Inflammatory macrophage (primary cell): ENCODE data around the gene PEBP1.

Source experiments
- DNase-seq, 2 donors: peaks; one replicate each; pipeline ENCODE4 v3.0.0-alpha.2; 2020 to 2022

PEBP1 gene

DNA sequence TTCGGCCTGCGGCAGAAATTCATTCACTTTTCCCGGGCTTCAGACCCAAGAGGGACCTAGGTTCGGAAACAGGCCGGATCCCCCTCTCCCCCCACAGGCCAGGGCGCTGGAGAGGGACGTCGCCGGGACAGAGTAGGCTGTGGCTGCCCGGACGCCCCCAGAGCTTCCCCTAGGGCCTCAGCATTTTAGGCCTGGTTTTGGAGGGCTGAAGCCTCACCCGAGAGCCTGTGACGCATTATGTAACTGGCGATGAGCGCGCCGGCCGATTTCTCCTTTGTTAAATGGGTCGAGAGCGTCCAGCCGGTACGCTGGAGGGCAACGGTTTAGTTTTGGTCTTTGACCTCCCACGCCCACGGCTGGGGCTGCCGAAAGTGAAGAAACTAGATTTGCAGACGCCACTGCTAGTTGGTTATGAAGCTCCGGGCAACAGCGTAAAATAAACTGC lies 657 bp downstream of the PEBP1 start:
- DNase-seq = peak; percentile 76 to 84

GRCh38 chr12:118137148-118137678 lies 1.3 kb downstream of the PEBP1 start:
- DNase-seq = no peak

GRCh38 chr12:118140825-118141224 lies 4.9 kb downstream of the PEBP1 start:
- no peak for DNase-seq

DNA sequence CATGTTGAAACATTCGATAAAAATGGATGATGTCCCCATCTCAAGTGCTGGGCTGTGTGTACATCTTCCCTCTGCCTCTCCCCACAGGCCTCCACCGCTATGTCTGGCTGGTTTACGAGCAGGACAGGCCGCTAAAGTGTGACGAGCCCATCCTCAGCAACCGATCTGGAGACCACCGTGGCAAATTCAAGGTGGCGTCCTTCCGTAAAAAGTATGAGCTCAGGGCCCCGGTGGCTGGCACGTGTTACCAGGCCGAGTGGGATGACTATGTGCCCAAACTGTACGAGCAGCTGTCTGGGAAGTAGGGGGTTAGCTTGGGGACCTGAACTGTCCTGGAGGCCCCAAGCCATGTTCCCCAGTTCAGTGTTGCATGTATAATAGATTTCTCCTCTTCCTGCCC lies 8.6 kb downstream of the PEBP1 start:
- no peak for DNase-seq

DNA sequence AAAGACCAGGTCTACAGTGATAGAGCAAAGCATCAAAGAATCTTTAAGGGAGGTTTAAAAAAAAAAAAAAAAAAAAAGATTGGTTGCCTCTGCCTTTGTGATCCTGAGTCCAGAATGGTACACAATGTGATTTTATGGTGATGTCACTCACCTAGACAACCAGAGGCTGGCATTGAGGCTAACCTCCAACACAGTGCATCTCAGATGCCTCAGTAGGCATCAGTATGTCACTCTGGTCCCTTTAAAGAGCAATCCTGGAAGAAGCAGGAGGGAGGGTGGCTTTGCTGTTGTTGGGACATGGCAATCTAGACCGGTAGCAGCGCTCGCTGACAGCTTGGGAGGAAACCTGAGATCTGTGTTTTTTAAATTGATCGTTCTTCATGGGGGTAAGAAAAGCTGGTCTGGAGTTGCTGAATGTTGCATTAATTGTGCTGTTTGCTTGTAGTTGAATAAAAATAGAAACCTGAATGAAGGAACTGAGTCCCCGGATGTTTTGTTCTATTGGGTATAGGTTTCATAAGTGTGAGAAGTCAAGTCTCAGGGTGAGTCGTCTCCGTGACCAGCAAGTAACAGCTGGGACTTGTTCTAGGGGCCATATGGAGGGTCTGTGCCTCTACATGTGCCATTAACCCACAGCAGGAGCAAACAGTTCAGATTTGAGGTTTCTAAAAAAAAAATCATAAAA lies 9.3 kb downstream of the PEBP1 start:
- DNase-seq = no peak

- DNase-seq = no peak
These were observed 9.9 kb downstream of the PEBP1 start for GRCh38 chr12:118145798-118146156.

- no peak for DNase-seq
These were observed 12.4 kb downstream of the PEBP1 start for GRCh38 chr12:118148287-118148686.

DNA sequence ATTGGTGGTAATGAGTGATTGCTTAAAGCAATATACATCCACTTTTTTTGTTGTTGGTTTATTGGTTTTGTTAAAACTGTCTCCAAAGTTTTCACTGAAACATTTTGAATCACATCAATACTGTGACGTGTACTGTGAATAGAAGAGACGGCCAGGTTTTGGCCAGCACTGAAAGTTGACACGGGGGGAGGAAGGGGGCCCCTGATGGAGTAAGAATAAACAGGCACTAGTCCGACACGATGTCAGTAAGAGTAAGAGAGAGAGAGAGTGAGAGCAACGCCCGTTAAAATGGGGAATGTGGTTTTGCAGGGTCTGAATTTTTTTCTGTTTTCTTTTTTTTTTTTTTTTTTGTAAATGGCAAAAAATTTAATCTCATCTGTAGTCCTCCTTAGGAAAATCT lies 14.7 kb downstream of the PEBP1 start:
- DNase-seq = no peak

GRCh38 chr12:118151755-118152154 lies 15.8 kb downstream of the PEBP1 start:
- DNase-seq = no peak

GRCh38 chr12:118160536-118160935 lies 24.6 kb downstream of the PEBP1 start:
- no peak for DNase-seq

DNA sequence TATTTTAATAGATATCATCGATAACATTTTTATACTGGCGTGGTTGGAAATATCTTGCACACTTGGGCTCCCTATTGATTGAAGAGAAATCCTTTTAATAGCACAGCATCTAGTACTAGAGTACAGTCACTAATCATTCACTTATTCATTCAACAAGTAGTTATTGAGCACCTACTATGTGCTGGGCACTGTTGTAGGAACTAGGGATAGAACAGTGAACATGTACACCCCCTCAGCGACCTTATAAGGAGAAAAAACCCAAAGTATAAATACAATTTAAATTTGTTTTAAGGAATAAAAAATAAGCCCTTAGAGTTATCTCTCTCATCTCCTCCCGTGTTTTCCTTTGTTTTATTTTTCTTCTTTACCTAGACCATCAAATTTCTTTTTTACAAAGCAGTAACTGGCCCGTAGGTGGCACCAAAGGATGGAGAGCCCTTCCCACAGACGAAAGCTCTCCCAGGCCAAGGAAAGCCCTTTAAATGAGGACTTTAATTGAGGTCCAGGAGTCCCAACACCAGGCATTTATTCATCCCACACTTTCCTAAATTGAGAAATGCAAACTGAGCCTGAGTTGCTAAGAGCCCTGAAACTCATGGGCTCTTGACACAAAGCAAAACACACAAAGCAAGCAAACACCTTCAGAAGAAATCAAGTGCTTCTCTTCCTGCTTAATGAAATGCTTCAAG lies 29.0 kb downstream of the PEBP1 start:
- DNase-seq = no peak

DNA sequence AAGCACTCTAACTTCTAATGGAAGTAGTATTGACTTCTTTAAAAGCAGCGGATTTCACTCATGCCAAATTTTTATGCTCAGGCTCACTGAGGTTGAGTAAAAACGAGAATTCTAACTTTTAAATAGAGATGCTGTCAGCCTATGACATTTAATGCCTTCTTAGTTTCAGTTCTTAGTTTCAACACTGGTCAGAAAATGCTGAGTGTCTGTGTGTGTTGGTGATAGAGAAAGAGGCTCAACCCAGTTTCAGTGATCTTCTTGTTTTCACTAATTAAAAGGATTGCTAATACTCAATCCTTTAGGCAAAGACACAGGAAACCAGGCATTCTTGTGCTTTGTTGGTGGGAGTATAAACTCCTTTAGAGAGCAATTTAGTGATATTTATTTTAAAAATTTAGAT lies 31.0 kb downstream of the PEBP1 start:
- DNase-seq = no peak

DNA sequence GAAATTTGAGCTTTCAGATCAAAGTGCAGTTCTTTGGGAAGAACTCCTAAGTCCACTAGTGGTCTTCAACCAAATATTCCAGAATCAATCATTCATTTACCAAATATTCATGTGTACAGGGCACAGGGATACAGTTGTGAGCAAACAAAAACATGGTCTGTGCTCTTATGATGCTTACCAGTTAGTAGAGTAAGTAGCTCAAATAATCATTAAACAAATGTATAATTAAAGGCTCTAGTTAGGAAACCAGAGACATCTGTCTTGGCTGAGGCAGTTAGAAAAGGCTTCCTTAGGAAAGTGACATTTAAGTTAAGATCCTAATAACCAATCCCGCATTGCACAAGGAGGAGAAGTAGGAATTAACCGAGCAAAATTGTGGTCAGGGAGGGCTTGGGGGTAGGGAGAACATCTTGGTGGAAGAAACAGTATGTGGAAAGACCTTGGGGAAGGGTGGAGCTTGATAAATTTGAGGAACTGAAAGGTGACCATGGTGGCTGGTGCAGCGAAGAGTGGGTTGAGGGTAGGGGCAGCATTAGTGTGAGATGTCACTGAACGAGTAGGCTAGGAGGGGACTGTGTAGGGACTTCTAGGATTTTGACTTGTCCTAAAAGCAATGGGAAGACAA lies 40.0 kb downstream of the PEBP1 start:
- DNase-seq = peak; percentile 90 to 94

GRCh38 chr12:118183155-118183554 lies 47.2 kb downstream of the PEBP1 start:
- no peak for DNase-seq

DNA sequence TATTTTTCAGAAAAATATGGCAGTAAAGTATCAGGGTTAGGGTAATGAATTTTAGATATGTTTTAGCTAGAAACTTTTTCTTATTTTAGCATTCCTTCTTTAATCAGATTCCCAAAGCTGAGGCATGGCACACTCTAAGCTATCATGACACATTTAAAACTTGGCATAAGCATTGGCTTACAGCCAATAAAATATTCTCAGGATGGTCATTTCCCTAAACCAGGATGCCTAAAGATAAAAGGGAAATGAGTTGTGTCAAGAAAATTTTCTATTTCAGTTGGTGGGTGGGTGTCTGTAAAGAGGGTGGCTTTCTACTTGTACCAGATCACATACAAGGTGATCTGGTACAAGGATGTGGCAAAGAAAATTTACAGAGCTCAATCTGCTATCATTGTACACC lies 47.8 kb downstream of the PEBP1 start:
- DNase-seq = no peak

DNA sequence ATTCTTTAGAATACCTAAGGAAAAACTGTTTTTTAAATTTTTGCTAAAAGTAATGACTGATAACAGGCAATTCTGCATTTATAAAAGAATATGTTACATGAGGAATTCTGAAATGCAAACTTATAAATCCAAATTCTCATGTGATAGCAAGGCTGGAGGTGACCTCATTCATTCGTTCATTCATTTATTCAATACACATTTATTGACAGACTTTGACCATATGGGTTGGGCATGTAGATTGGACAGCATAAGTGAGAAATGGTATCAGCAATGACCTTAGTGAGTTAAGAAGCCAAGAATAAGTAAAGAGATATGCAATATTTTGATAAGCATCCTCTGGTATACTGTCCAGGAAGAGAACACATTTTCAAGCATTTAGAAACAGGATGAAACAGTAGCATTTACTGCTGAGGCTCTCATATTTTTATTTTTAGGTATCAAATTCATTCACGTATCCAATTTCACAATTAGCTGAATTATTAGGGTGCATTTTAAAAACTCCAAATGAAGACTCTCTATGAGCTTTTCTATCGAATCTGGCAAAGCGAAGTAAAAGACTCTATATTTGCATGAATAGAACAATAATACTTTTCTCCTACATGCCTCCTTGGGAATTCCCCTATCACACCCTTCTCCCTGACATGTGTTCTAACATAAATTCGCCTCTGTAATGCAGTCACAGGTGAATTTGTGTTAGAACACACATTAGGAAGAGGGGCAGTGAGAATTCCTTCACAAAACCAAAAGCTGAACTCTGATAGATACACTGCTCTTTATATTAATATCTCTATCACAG lies 49.9 kb downstream of the PEBP1 start:
- no peak for DNase-seq

DNA sequence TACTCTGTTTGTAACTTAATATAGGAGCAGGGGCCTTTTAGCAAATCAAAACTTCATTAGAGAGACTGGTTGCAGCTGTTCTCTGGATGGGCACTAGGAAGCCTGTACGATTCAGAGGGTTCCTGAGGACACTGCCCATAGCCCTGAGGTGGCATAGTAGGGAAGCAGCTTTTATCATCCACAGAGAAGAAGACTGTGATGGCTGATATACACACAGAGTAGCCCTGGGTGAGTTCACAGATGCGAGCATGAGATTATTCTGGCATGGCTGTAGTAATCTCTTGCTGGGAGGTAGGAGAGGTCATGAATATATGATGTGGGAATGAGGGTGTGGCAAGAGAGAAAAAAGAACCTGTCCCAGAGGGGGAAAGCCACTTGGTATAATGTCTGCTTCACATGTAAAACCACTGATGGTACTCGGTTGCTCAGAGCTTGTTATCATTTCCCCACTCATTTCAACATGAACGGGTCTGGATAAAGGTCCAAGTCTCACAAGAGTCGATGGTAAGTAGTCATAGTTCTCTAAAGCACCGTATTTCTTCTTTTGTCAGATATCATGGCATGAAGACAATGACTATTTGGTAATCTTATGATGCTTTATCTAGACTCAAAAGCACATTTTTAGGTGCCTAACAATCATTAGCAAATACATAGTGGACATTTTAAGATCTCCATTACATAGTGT lies 52.0 kb downstream of the PEBP1 start:
- DNase-seq = peak in 1 of 2 donors; percentile 0

GRCh38 chr12:118188690-118189371 lies 52.9 kb downstream of the PEBP1 start:
- peak in 1 of 2 donors; percentile 31 for DNase-seq

DNA sequence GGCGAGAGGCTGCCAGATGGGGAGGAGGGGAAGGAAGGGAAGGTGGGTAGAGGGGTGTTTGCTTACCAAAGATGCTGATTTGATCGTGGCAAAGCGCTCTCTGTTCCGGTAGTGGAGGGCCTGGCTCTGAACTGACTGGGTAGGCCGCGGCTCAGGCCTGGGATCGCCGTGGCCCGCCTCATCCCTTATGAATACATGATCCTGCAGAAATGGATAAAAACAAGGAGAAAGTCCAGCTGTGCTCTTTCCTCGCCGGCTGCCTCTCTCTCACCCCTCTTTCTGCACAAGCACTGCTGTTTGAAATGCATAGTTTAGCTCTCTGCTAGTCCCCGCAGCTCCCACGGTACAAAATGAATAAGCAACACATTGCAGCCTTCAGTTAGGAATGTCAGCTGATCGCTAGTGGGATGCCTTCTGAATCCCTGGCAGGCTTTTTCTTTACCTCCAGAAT lies 53.8 kb downstream of the PEBP1 start:
- no peak for DNase-seq

GRCh38 chr12:118190266-118190665 lies 54.3 kb downstream of the PEBP1 start:
- no peak for DNase-seq

GRCh38 chr12:118193477-118193876 lies 57.6 kb downstream of the PEBP1 start:
- DNase-seq = no peak

- no peak for DNase-seq
These were observed 58.0 kb downstream of the PEBP1 start for GRCh38 chr12:118193958-118194357.
